ENCODE measurements around the gene CCDC74A. TPM values are rescaled to one million over a fixed set of nuclear protein-coding genes. Genes with fewer than 3 reads are reported as not detected.
"Not testable (repeated sequence)": the region's sequence is repeated elsewhere in the genome, so short reads cannot be mapped to it uniquely, and the experiment has no call there.

Gene CCDC74A
- total RNA-seq, 1 donor from 2014 or later = 1.6 TPM

DNA sequence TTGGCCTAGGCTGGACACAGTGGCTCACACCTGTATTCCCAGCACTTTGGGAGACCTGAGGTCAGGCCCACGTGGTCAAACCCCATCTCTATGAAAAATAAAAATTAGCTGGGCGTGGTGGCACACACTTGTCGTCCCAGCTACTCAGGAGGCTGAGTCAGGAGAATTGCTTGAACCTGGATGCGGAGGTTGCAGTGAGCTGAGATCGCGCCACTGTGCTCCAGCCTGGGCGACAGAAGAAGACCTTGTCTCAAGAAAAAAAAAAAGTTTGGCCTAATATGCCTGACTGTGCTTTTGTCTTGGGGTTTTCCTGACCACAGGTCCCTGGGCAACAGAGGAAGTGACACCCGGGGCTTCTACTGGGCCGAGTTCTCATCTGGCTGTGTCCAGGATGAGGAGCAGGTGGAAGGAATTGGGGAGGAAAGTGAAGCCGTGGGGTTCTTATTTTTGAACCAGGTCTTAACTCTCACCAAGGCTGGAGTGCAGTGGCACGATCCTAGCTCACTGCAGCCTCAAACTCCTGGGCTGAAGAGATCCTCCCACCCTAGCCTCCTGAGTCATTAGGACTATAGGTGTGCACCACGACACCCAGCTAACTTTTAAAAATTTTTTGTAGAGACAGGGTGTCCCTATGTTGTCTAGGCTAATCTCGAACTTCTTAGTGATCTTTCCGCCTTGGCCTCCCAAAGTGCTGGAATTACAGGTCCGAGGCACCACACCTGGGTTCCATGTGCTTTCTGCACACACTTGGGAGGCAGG, 13.1 kb upstream of the CCDC74A start:
- H3K27me3 Mint-ChIP-seq (ENCODE audit: insufficient read depth); H3K4me1 Mint-ChIP-seq (ENCODE audit: low read depth); H3K9me3 Mint-ChIP-seq; intact Hi-C loops (cut with micrococcal nuclease); H3K4me3 Mint-ChIP-seq; DNase-seq (ENCODE audit: low spot score): not testable (repeated sequence)
- H3K27ac Mint-ChIP-seq = peak overlapping the region; percentile 29
- H3K36me3 Mint-ChIP-seq (ENCODE audit: low read depth) = peaks cover 13% of the 10 kb centered on the region

GRCh38 chr2:131515235-131515634, 12.5 kb upstream of the CCDC74A start:
- H3K27me3 Mint-ChIP-seq (ENCODE audit: insufficient read depth); H3K4me3 Mint-ChIP-seq; intact Hi-C loops (cut with micrococcal nuclease); DNase-seq (ENCODE audit: low spot score); H3K27ac Mint-ChIP-seq; H3K9me3 Mint-ChIP-seq; H3K4me1 Mint-ChIP-seq (ENCODE audit: low read depth): not testable (repeated sequence)
- peaks cover 13% of the 10 kb centered on the region for H3K36me3 Mint-ChIP-seq (ENCODE audit: low read depth)

DNA sequence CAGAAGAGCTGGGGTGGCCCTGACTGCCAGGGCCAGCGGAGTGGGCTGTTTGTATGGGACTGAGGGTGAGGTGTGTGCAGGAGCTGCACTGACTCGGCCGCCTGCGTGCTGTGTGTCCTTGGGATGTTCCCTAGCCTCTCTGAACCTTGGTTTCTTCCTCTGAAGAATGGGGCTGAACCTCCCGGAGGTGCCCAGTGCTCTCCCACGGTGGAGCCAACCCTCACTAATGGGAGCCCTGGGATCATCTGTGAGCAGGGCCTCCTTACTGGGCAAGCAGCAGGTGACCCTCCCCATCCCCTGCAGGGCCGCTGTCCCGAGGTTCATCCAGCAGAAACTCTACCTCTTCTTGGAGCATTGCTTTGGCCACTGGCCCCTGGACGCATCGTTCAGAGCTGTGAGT, 11.7 kb upstream of the CCDC74A start:
- intact Hi-C loops (cut with micrococcal nuclease) = no loop called here
- no peak for DNase-seq (ENCODE audit: low spot score)
- no peak overlapping the region for H3K4me3 Mint-ChIP-seq
- H3K4me1 Mint-ChIP-seq (ENCODE audit: low read depth) = peaks cover 8% of the 10 kb centered on the region
- no peak overlapping the region for H3K27ac Mint-ChIP-seq
- H3K36me3 Mint-ChIP-seq (ENCODE audit: low read depth) = peaks cover 13% of the 10 kb centered on the region
- no peaks in the 10 kb centered on the region for H3K9me3 Mint-ChIP-seq
- H3K27me3 Mint-ChIP-seq (ENCODE audit: insufficient read depth) = no peaks in the 10 kb centered on the region

- H3K4me1 Mint-ChIP-seq (ENCODE audit: low read depth); intact Hi-C loops (cut with micrococcal nuclease); H3K27ac Mint-ChIP-seq; DNase-seq (ENCODE audit: low spot score); H3K9me3 Mint-ChIP-seq; H3K4me3 Mint-ChIP-seq; H3K27me3 Mint-ChIP-seq (ENCODE audit: insufficient read depth): not testable (repeated sequence)
- H3K36me3 Mint-ChIP-seq (ENCODE audit: low read depth) = peaks cover 13% of the 10 kb centered on the region
Measured at GRCh38 chr2:131516621-131517020, 11.1 kb upstream of the CCDC74A start.

- Mint-ChIP-seq H3K36me3 (ENCODE audit: low read depth) (peaks cover 16% of the 10 kb centered on the region), H3K4me1 (ENCODE audit: low read depth) (peaks cover 8% of the 10 kb centered on the region), H3K27ac (peak overlapping the region; percentile 18), H3K9me3 (no peaks in the 10 kb centered on the region), H3K4me3 (no peak overlapping the region), H3K27me3 (ENCODE audit: insufficient read depth) (no peaks in the 10 kb centered on the region)
- DNase-seq (ENCODE audit: low spot score) = no peak
- intact Hi-C loops (cut with micrococcal nuclease) = no loop called here
Measured at GRCh38 chr2:131517106-131517831, 10.4 kb upstream of the CCDC74A start.

DNA sequence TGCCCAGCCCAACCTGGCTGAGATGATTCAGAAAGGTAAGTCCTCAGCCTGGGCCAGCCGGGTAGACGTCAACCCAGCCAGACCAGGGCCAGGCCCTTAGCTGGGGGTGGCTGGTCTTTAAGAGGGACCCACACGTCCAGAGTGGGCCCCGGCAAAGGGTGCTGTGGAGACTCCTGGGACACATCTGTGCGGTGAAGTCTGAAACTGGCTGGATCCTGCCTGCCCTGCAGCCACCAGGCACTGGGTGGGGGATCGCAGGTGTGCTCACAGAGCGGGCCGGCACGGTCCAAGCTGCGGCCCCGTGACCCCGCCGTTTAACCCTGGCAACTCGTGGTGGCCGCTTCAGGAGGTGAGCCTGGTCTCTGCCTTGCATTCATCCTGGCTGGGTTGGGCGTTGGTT, 9.8 kb upstream of the CCDC74A start:
- H3K4me3 Mint-ChIP-seq; H3K27me3 Mint-ChIP-seq (ENCODE audit: insufficient read depth); H3K27ac Mint-ChIP-seq; DNase-seq (ENCODE audit: low spot score); H3K9me3 Mint-ChIP-seq; H3K4me1 Mint-ChIP-seq (ENCODE audit: low read depth); intact Hi-C loops (cut with micrococcal nuclease): not testable (repeated sequence)
- peaks cover 14% of the 10 kb centered on the region for H3K36me3 Mint-ChIP-seq (ENCODE audit: low read depth)

DNA sequence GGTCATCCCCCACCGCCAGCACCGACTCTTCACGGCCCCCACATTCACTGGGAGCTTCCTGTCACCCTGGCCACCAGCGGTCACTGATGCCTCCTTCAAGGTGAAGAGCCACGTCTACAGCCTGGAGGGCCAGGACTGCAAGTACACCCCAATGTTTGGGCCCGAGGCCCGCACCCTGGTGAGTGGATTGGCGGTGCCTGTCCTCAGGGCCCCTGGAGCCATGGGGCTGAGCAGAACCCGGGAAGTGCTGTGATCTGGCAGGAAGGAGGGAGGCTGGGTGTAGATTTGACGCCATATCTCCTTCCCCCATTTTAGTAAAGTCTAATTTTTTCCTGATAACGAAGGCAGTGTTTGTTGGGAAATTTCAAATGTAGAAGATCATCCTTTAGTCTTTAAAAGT, 9.2 kb upstream of the CCDC74A start:
- intact Hi-C loops (cut with micrococcal nuclease); H3K27ac Mint-ChIP-seq; H3K4me3 Mint-ChIP-seq: not testable (repeated sequence)

DNA sequence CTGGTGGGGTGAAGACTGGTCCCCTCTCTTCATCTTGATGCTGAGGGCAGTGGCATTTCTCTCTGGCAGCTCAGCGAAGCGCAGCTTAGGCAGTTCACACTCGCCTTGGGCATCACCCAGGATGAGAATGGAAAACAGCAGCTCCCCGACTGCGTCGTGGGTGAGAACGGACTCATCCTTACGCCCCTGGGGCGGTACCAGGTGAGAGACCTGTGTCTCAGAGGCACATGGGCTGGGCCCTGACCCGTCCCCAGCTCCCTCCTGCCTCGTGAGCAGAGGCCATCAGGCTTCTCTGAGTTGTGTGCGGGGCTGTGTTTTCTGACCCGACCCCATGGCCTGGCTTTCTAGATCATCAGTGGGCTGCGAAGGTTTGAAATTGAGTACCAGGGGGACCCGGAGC, 8.2 kb upstream of the CCDC74A start:
- Mint-ChIP-seq H3K9me3 (no peaks in the 10 kb centered on the region), H3K4me3 (no peak overlapping the region), H3K4me1 (ENCODE audit: low read depth) (peaks cover 2% of the 10 kb centered on the region), H3K27me3 (ENCODE audit: insufficient read depth) (no peaks in the 10 kb centered on the region), H3K27ac (no peak overlapping the region), H3K36me3 (ENCODE audit: low read depth) (peaks cover 14% of the 10 kb centered on the region)
- intact Hi-C loops (cut with micrococcal nuclease) = no loop called here
- DNase-seq (ENCODE audit: low spot score) = no peak

More for the DNA sequence above, 9.2 kb upstream of the CCDC74A start:
- not testable (repeated sequence) for H3K27me3 Mint-ChIP-seq (ENCODE audit: insufficient read depth); H3K9me3 Mint-ChIP-seq; DNase-seq (ENCODE audit: low spot score); H3K4me1 Mint-ChIP-seq (ENCODE audit: low read depth)
- peaks cover 14% of the 10 kb centered on the region for H3K36me3 Mint-ChIP-seq (ENCODE audit: low read depth)

- H3K4me3 Mint-ChIP-seq; H3K27me3 Mint-ChIP-seq (ENCODE audit: insufficient read depth); intact Hi-C loops (cut with micrococcal nuclease); H3K9me3 Mint-ChIP-seq; H3K4me1 Mint-ChIP-seq (ENCODE audit: low read depth); DNase-seq (ENCODE audit: low spot score); H3K27ac Mint-ChIP-seq: not testable (repeated sequence)
- peaks cover 14% of the 10 kb centered on the region for H3K36me3 Mint-ChIP-seq (ENCODE audit: low read depth)
Measured at GRCh38 chr2:131519871-131520470, 7.7 kb upstream of the CCDC74A start.

DNA sequence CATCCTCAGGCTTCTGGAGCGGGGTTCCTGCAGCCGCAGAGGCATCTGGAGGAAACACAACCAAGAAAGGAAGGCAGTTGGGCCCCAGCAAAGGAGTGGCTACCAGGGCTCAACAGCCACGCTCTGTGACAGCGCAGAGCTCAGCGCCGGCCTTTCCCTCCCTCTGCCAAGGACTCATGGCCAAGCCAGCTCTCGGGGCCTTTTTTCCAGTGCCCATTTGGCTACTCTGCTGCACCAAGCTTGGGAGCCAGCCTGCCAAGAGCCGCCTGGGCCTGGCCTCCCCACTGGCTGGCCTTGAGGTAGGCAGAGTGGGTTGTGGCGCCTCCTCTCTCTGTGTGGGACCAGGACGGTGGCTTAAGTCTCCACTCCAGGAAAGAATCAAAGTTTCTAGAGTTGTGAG, 7.2 kb upstream of the CCDC74A start:
- DNase-seq (ENCODE audit: low spot score) = no peak
- no peaks in the 10 kb centered on the region for H3K9me3 Mint-ChIP-seq
- no peak overlapping the region for H3K4me3 Mint-ChIP-seq
- H3K27ac Mint-ChIP-seq = no peak overlapping the region
- peaks cover 1% of the 10 kb centered on the region for H3K27me3 Mint-ChIP-seq (ENCODE audit: insufficient read depth)
- peaks cover 14% of the 10 kb centered on the region for H3K36me3 Mint-ChIP-seq (ENCODE audit: low read depth)
- no peaks in the 10 kb centered on the region for H3K4me1 Mint-ChIP-seq (ENCODE audit: low read depth)
- intact Hi-C loops (cut with micrococcal nuclease) = no loop called here

DNA sequence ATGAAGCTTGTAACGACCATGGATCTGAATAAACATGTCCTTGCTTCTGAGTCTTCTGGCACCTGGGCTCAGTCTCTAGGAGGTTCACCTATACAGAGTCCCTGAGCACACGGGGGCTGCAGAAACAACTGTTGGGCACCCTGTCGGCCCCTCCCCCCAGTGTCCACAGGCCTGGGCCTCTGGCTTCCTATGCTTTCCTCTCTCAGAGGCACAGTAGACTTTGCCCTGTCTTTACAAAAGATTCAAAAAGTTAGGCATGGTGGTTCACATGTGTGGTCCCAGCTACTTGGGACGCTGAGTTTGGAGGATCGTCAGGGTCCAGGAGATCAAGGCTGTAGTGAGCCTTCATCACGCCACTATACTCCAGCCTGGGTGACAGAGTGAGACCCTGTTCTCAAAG, 6.2 kb upstream of the CCDC74A start:
- H3K27me3 Mint-ChIP-seq (ENCODE audit: insufficient read depth); H3K36me3 Mint-ChIP-seq (ENCODE audit: low read depth); H3K9me3 Mint-ChIP-seq; DNase-seq (ENCODE audit: low spot score); H3K4me1 Mint-ChIP-seq (ENCODE audit: low read depth); intact Hi-C loops (cut with micrococcal nuclease); H3K27ac Mint-ChIP-seq; H3K4me3 Mint-ChIP-seq: not testable (repeated sequence)

GRCh38 chr2:131521961-131522781, 5.5 kb upstream of the CCDC74A start:
- intact Hi-C loops (cut with micrococcal nuclease) = no loop called here
- H3K27me3 Mint-ChIP-seq (ENCODE audit: insufficient read depth) = peaks cover 1% of the 10 kb centered on the region
- peaks cover 9% of the 10 kb centered on the region for H3K36me3 Mint-ChIP-seq (ENCODE audit: low read depth)
- H3K4me1 Mint-ChIP-seq (ENCODE audit: low read depth) = peaks cover under 1% of the 10 kb centered on the region
- no peak overlapping the region for H3K27ac Mint-ChIP-seq
- no peak for DNase-seq (ENCODE audit: low spot score)
- no peak overlapping the region for H3K4me3 Mint-ChIP-seq
- no peaks in the 10 kb centered on the region for H3K9me3 Mint-ChIP-seq
